WTC11 (cell line): Measurements from ENCODE around the gene PIGO. TPM values are rescaled to one million over a fixed set of nuclear protein-coding genes. Genes with fewer than 3 reads are reported as not detected.

Experiments
- ATAC-seq: fragments of 200-7000 bp; cut with Tn5 transposase; 2 replicates; pipeline ENCODE4 v1.10.0; 2021; ENCODE audit warnings: mild to moderate bottlenecking, moderate library complexity
- CTCF ChIA-PET: fragments of 300-600 bp; sonication (Branson Sonifier 250); formaldehyde crosslinking; loops from one replicate; lab custom pipeline; 2021; ENCODE audit warnings: antibody characterized with exemption; lab: Charles Lee
- POLR2A ChIA-PET: fragments of 350-600 bp; sonication (Branson Sonifier 250); formaldehyde crosslinking; loops from one replicate; lab custom pipeline; 2021; ENCODE audit warnings: antibody characterized with exemption; lab: Charles Lee
- DNase-seq: peaks from one replicate; pipeline ENCODE4 v3.0.0; 2021; ENCODE audit warnings: low spot score
- H3K27ac Mint-ChIP-seq: 2 replicates; pipeline ENCODE4 v1.8.0; 2021; ENCODE audit warnings: mixed read lengths
- H3K27me3 Mint-ChIP-seq: 2 replicates; pipeline ENCODE4 v1.8.0; 2021; ENCODE audit warnings: low read depth, mild to moderate bottlenecking, moderate library complexity, mixed read lengths
- H3K36me3 Mint-ChIP-seq: 2 replicates; pipeline ENCODE4 v1.8.0; 2021; ENCODE audit warnings: mixed read lengths
- H3K4me1 Mint-ChIP-seq: 2 replicates; pipeline ENCODE4 v1.8.0; 2022; ENCODE audit warnings: mixed read lengths
- H3K4me3 Mint-ChIP-seq: 2 replicates; pipeline ENCODE4 v1.8.0; 2021; ENCODE audit warnings: mild to moderate bottlenecking, moderate library complexity, mixed read lengths
- H3K9me3 Mint-ChIP-seq: 2 replicates; pipeline ENCODE4 v1.8.0; 2021; ENCODE audit warnings: mixed read lengths
- CREB1 ChIP-seq: sonication (generic); formaldehyde crosslinking; IDR thresholded peaks from 2 replicates; pipeline ENCODE4 v1.8.0; 2023; ENCODE audit warnings: mild to moderate bottlenecking, missing genetic modification reagents
- EMX1 ChIP-seq: fragments of 250-450 bp; sonication (Bioruptor Pico); IDR thresholded peaks from 2 replicates; pipeline ENCODE4 v1.8.0; 2021; ENCODE audit warnings: mild to moderate bottlenecking
- ERG ChIP-seq: fragments of 250-450 bp; sonication (Bioruptor Pico); IDR thresholded peaks from 2 replicates; pipeline ENCODE4 v1.8.0; 2021; ENCODE audit warnings: mild to moderate bottlenecking
- ETV6 ChIP-seq: sonication (generic); formaldehyde crosslinking; IDR thresholded peaks from 2 replicates; pipeline ENCODE4 v1.8.1; 2022; ENCODE audit warnings: mild to moderate bottlenecking, missing genetic modification reagents
- FOXJ3 ChIP-seq: sonication (generic); formaldehyde crosslinking; IDR thresholded peaks from 2 replicates; pipeline ENCODE4 v1.9.0; 2021; ENCODE audit warnings: missing genetic modification reagents, mild to moderate bottlenecking, borderline replicate concordance
- FOXK1 ChIP-seq: sonication (generic); formaldehyde crosslinking; IDR thresholded peaks from 2 replicates; pipeline ENCODE4 v1.8.0; 2022; ENCODE audit warnings: mild to moderate bottlenecking, moderate library complexity, missing genetic modification reagents
- GABPB1 ChIP-seq: sonication (generic); formaldehyde crosslinking; IDR thresholded peaks from 2 replicates; pipeline ENCODE4 v1.8.1; 2023; ENCODE audit warnings: mild to moderate bottlenecking, missing genetic modification reagents
- HMGA2 ChIP-seq: fragments of 250-450 bp; sonication (Bioruptor Pico); IDR thresholded peaks from 2 replicates; pipeline ENCODE4 v1.4.0; 2021; ENCODE audit warnings: mild to moderate bottlenecking, moderate library complexity
- IRF2 ChIP-seq: sonication (generic); formaldehyde crosslinking; IDR thresholded peaks from 2 replicates; pipeline ENCODE4 v1.8.0; 2022; ENCODE audit warnings: low read depth, missing genetic modification reagents, borderline replicate concordance
- MLX ChIP-seq: sonication (generic); formaldehyde crosslinking; IDR thresholded peaks from 2 replicates; pipeline ENCODE4 v1.8.1; 2023; ENCODE audit warnings: mild to moderate bottlenecking, missing genetic modification reagents, moderate library complexity
- NR1H2 ChIP-seq: sonication (generic); formaldehyde crosslinking; IDR thresholded peaks from 2 replicates; pipeline ENCODE4 v1.9.0; 2021; ENCODE audit warnings: mild to moderate bottlenecking, moderate library complexity, missing genetic modification reagents
- OVOL2 ChIP-seq: fragments of 250-450 bp; sonication (Bioruptor Pico); IDR thresholded peaks from 2 replicates; pipeline ENCODE4 v1.9.0; 2021; ENCODE audit warnings: mild to moderate bottlenecking, borderline replicate concordance
- PREB ChIP-seq: sonication (generic); formaldehyde crosslinking; IDR thresholded peaks from 2 replicates; pipeline ENCODE4 v1.8.1; 2022; ENCODE audit warnings: mild to moderate bottlenecking, missing genetic modification reagents, moderate library complexity, borderline replicate concordance
- PRRX2 ChIP-seq: fragments of 250-450 bp; sonication (Bioruptor Pico); IDR thresholded peaks from 2 replicates; pipeline ENCODE4 v1.8.0; 2021; ENCODE audit warnings: mild to moderate bottlenecking
- SMAD3 ChIP-seq: sonication (generic); formaldehyde crosslinking; IDR thresholded peaks from 2 replicates; pipeline ENCODE4 v1.8.0; 2022; ENCODE audit warnings: missing genetic modification reagents, mild to moderate bottlenecking, borderline replicate concordance
- TEAD1 ChIP-seq: sonication (generic); formaldehyde crosslinking; IDR thresholded peaks from 2 replicates; pipeline ENCODE4 v1.8.0; 2022; ENCODE audit warnings: mild to moderate bottlenecking, missing genetic modification reagents
- TEAD4 ChIP-seq: sonication (generic); formaldehyde crosslinking; IDR thresholded peaks from 2 replicates; pipeline ENCODE4 v1.8.0; 2022; ENCODE audit warnings: mild to moderate bottlenecking, missing genetic modification reagents
- TP53 ChIP-seq: sonication (generic); formaldehyde crosslinking; IDR thresholded peaks from 2 replicates; pipeline ENCODE4 v1.8.1; 2023; ENCODE audit warnings: mild to moderate bottlenecking, missing genetic modification reagents
- USF1 ChIP-seq: sonication (generic); formaldehyde crosslinking; IDR thresholded peaks from 2 replicates; pipeline ENCODE4 v1.8.0; 2022; ENCODE audit warnings: mild to moderate bottlenecking, missing genetic modification reagents
- ZMAT4 ChIP-seq: fragments of 250-450 bp; sonication (Bioruptor Pico); IDR thresholded peaks from 2 replicates; pipeline ENCODE4 v1.9.0; 2021; ENCODE audit warnings: mild to moderate bottlenecking
- ZNF219 ChIP-seq: sonication (generic); formaldehyde crosslinking; IDR thresholded peaks from 2 replicates; pipeline ENCODE4 v1.8.0; 2023; ENCODE audit warnings: missing genetic modification reagents, mild to moderate bottlenecking, borderline replicate concordance
- ZNF416 ChIP-seq: fragments of 250-450 bp; sonication (Bioruptor Pico); IDR thresholded peaks from 2 replicates; pipeline ENCODE4 v1.9.0; 2021; ENCODE audit warnings: mild to moderate bottlenecking, inconsistent platforms
- ZNF512 ChIP-seq: sonication (generic); formaldehyde crosslinking; IDR thresholded peaks from 2 replicates; pipeline ENCODE4 v1.8.1; 2022; ENCODE audit warnings: missing genetic modification reagents, borderline replicate concordance
- total RNA-seq: library from RNA; stranded (reverse); gene quantifications from 3 replicates; pipeline ENCODE4 v1.2.3, GENCODE V29; 2021
- TF ChIP-seq, protein P1 (sequence below): fragments of 250-450 bp; sonication (Bioruptor Pico); IDR thresholded peaks from 2 replicates; pipeline ENCODE4 v2.1.2; 2022; ENCODE audit warnings: mild to moderate bottlenecking, moderate library complexity
- TF ChIP-seq, protein P2 (sequence below): sonication (generic); formaldehyde crosslinking; conservative IDR thresholded peaks from 2 replicates; pipeline ENCODE4 v1.8.1; 2023; ENCODE audit warnings: mild to moderate bottlenecking, low read depth, missing genetic modification reagents, moderate library complexity

PIGO gene
- total RNA-seq, 1 experiment from 2014 or later, result 23.8 TPM

DNA sequence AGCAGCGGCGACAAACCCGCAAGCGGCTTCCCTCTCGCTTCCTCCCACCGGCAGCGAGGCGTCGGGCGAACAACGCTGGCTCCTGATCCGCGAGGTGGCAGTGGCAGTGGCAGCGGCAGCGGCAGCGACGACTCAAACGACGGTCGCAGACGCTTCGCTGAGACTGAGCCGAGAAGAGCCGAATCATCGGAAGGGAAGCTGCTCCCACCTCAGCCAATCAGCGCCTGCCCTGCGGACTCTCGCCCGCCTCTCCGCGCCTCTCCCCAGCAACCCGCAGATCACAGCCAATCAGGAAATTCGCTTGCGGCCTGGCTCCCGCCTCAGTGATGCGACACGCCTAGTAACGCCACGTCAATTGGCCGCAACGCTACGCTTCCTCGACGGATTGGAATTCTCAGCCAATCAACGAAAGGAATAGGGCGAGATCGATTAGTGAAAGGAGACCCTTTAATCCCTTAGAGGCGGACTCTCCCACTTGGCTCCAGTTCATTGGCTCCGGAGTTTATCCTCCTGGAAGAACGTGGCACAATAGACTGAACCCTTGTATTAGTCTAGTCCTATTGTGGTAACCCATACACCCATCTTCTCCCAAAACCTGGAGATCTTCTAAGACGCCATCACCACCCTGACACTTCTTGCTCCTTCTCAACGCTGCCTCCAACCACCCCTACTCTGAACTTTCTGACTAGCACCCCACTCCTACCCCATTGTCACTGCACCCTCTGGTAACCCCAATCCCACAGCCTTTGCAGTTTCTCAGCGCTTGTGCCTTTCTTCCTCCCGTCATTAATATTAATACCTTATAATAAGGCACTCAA lies 23.7 kb downstream of the PIGO start, which contains the start of gene VCP:
TSS of gene VCP (minus strand) at position 165 of the 818 bp plus-strand sequence. CDS start 272 bp downstream, outside the sequence.
- Mint-ChIP-seq H3K4me1 (peaks cover 25% of the 10 kb centered on the region), H3K27ac (peak within 1 kb of the TSS; percentile 97), H3K27me3 (no peaks in the 10 kb centered on the region), H3K4me3 (peak within 1 kb of the TSS; percentile 93), H3K9me3 (no peaks in the 10 kb centered on the region), H3K36me3 (peaks cover 67% of the 10 kb centered on the region)
- peak; percentile 89 for ATAC-seq
- ChIA-PET CTCF (interaction anchor here (0.6 to 3.0 kb wide), 18 partner anchors 7 to 527 kb away, joined by 3 to 26 read pairs (median 6); partner anchors contain the start of genes ATOSB, DNAJB5, FANCG and PIGO), POLR2A (interaction anchor here (0.6 to 2.6 kb wide), 15 partner anchors 19 to 291 kb away, joined by 3 to 15 read pairs (median 6); partner anchors contain the start of genes ATOSB, DNAJB5, PIGO and STOML2)
- DNase-seq, result peak; percentile 99
- TF ChIP-seq MLX (CRISPR knock-in tag), result 0 out of 2 replicates have a peak, but pooled peaks have one; percentile 1
- TF ChIP-seq OVOL2 (CRISPR knock-in tag), result no peak
- TF ChIP-seq TEAD4 (CRISPR knock-in tag), result no peak
- peak; percentile 18; the same call in 1 of the 2 replicates for TF ChIP-seq TEAD1 (CRISPR knock-in tag)
- 0 out of 2 replicates have a peak, but pooled peaks have one; percentile 4 for TF ChIP-seq ZNF219 (CRISPR knock-in tag)
- no peak for TF ChIP-seq NR1H2 (CRISPR knock-in tag)
- TF ChIP-seq, protein P1, sequence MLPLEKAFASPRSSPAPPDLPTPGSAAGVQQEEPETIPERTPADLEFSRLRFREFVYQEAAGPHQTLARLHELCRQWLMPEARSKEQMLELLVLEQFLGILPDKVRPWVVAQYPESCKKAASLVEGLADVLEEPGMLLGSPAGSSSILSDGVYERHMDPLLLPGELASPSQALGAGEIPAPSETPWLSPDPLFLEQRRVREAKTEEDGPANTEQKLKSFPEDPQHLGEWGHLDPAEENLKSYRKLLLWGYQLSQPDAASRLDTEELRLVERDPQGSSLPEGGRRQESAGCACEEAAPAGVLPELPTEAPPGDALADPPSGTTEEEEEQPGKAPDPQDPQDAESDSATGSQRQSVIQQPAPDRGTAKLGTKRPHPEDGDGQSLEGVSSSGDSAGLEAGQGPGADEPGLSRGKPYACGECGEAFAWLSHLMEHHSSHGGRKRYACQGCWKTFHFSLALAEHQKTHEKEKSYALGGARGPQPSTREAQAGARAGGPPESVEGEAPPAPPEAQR (CRISPR knock-in tag), result no peak
- TF ChIP-seq ZNF416 (CRISPR knock-in tag), result 0 out of 2 replicates have a peak, but pooled peaks have one; percentile 59
- peak; percentile 81; the same call in 1 of the 2 replicates for TF ChIP-seq PRRX2 (CRISPR knock-in tag)
- TF ChIP-seq EMX1 (CRISPR knock-in tag), result no peak
- no peak for TF ChIP-seq ERG (CRISPR knock-in tag)
- no peak for TF ChIP-seq USF1 (CRISPR knock-in tag)
- no peak for TF ChIP-seq FOXJ3 (CRISPR knock-in tag)
- TF ChIP-seq GABPB1, result no peak
- TF ChIP-seq, protein P2, sequence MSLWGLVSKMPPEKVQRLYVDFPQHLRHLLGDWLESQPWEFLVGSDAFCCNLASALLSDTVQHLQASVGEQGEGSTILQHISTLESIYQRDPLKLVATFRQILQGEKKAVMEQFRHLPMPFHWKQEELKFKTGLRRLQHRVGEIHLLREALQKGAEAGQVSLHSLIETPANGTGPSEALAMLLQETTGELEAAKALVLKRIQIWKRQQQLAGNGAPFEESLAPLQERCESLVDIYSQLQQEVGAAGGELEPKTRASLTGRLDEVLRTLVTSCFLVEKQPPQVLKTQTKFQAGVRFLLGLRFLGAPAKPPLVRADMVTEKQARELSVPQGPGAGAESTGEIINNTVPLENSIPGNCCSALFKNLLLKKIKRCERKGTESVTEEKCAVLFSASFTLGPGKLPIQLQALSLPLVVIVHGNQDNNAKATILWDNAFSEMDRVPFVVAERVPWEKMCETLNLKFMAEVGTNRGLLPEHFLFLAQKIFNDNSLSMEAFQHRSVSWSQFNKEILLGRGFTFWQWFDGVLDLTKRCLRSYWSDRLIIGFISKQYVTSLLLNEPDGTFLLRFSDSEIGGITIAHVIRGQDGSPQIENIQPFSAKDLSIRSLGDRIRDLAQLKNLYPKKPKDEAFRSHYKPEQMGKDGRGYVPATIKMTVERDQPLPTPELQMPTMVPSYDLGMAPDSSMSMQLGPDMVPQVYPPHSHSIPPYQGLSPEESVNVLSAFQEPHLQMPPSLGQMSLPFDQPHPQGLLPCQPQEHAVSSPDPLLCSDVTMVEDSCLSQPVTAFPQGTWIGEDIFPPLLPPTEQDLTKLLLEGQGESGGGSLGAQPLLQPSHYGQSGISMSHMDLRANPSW (CRISPR knock-in tag), result no peak
- TF ChIP-seq IRF2 (CRISPR knock-in tag), result no peak
- TF ChIP-seq FOXK1 (CRISPR knock-in tag), result peak; percentile 58; the same call in 1 of the 2 replicates
- TF ChIP-seq PREB (CRISPR knock-in tag), result no peak
- TF ChIP-seq SMAD3 (CRISPR knock-in tag), result 0 out of 2 replicates have a peak, but pooled peaks have one; percentile 42
- 0 out of 2 replicates have a peak, but pooled peaks have one; percentile 22 for TF ChIP-seq ETV6 (CRISPR knock-in tag)
- peak; percentile 52; the same call in 1 of the 2 replicates for TF ChIP-seq TP53 (CRISPR knock-in tag)
- no peak for TF ChIP-seq HMGA2 (CRISPR knock-in tag)
- 0 out of 2 replicates have a peak, but pooled peaks have one; percentile 11 for TF ChIP-seq ZMAT4 (CRISPR knock-in tag)
- TF ChIP-seq CREB1 (CRISPR knock-in tag), result no peak
- TF ChIP-seq ZNF512 (CRISPR knock-in tag), result no peak
